Stimulated activated CD4-positive, alpha-beta T cell treated with anti-CD3 and anti-CD28 coated beads, Interleukin-1b, Interleukin-23, amount 100 ng/mL, for 24 hours (primary cell): ENCODE data around the gene CDH13.

Experiments
- DNase-seq, 4 experiments: peaks; one replicate each; pipeline ENCODE4 v3.0.0-alpha.2; 2020; ENCODE audit warnings: low read depth in 4 of 4, low spot score in 1 of 4

The CDH13 gene

DNA sequence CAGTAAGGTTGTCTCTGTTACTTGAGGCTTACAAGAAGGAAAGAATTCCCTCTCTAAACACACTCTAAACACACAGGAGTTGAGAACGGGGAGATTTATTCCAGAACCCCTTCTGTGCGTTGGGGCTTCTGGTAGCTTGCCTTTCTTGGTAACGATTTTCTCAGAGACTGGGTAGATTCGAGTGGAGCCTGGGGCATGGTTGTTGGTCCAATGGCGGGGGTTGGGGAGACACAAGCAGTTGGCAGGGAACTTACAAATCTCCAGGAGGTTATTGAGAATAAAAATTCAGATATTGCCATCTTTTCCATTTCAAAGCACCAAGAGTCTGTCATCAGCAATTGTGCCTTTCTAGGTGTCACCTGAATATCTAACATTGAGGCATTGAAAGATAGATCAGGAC, 251.7 kb downstream of the CDH13 start:
- DNase-seq, result no peak

DNA sequence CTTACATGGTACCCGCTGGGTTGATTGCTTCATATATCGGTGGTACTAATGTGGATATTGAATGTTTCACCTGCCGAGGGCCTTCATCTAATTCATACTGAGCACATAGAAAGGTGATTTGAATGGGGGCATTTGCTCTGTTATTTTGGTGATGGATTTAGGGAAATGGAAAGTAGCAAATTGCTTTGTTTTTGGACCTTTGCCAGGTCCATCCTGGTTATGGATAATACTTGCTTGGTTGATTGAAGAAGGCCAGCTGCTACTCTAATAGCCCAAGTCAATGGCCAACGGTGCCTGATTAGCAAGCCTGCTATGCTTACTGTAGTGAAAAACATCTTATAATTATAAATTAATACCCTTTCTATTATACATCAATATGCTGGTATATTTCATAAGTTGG, 253.6 kb downstream of the CDH13 start:
- DNase-seq, result no peak

DNA sequence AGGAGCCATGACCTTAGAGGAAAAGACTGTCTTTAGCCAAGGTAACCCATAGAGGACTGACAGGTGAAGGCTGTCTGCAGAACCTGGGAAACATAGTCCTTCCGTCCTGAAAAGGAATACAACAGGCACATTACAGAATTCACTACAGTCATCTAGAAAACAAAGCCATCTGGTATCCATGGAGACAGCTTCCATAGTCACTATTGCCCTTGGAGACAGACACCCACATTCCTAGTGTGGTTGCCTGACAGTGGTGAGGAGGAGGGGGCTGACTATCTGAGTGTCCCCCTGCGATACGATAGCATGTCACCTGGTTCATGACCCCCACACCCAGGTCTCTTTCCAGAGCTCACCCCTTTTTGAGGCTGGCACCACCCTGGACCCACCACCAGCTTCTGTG, 254.7 kb downstream of the CDH13 start:
- no peak for DNase-seq

DNA sequence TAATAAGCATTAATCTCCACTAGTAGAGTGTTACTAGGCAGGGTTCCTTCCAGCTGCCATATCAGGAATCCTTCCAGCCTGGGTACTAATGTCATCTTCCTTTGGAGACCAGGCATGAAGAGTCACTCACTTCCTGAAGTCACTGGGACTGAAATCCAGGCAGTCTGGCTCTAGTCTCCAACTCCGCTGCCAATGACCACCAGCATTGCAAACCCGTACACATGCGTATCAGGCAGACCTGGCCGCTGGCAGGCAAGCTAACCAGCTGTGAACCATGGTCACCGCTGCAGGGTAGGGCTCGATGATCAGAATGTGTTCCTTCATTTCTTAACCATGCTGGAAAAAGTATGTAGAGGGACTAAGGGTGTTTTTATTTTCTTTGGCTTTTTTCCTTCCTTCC, 255.5 kb downstream of the CDH13 start:
- no peak for DNase-seq

DNA sequence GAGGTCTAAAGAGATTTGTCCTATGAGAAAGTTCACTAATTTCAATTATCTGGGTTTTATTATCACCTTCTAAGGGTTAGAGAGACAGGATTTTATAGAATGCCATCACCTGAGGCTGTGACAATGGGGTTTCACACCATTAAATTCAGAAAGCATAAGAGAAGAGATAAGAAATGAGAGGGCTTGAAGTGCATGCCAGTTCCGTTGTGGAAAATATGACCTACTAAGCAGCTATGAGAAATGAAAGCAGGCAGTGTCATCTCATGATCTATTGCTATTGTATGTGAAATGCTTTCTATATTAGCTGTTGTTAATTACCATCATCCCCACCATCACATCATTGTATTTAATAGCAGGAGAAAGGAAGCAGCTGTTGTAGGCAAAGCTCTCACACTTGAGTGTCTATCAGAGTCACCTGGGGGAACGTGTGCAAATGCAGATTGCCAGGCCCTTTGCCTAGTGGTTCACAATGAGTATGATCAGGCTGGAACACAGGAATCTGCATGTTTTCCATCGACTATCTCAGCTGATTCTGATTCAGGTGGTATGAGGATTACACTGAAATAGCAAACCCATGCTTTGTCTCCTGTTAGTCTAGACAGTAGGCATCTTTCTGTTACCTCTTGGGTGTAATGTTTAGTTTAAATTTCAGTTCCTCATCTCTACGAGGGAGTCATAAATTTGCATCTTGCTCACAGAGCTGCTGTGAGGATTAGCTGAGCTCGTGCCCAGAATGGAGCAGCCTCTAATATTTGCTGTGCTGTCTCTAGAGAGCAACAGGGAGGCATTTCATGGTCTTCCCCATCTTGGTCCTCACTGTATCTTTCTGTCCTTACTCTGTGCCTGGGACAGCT, 256.4 kb downstream of the CDH13 start:
- DNase-seq, result no peak

DNA sequence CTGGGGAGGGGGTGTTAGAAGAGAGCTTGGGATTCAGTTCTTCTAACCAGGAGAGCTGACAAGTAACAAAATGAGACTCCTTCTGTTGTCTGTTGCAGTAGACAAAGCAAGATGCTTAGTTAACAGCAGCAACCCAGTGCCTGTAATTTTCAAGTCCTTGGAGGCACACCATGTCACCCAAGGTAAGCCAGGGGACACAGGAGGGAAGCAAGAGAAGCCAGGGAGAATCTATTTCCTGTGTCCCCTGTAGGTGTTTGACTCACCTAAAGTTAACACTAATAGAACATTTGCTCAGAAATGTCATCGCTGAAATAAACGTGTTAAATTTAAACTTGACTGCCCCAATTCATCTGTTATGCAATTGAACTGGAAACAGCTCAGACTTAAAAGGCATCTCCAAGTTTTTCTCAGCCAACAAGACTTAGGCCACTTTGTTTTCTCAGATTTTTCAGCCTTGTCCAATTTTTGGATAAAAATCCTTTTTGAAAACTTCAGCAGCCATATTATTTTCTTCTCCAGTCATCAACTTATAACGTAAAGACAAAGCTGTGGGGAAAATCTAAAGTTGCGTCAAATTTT, 257.6 kb downstream of the CDH13 start:
- DNase-seq, result no peak

DNA sequence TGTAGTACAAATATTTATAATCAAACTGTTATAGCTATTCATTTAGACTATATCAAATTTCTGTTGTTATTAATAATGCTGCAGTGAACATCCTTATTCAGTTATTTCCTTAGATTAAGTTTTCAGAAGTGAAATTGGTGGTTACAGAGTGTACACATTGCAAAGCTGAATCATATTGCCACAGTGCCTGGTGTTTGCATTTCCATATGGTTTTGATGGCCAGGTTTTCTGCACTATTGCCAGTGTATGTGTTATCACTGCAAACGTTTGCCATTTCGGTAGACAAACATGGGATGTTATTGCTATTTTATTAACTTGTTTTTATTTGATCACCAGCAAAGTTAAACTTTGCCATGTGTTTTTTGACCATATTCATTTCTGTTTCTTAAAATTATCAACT, 259.4 kb downstream of the CDH13 start:
- DNase-seq, result no peak

DNA sequence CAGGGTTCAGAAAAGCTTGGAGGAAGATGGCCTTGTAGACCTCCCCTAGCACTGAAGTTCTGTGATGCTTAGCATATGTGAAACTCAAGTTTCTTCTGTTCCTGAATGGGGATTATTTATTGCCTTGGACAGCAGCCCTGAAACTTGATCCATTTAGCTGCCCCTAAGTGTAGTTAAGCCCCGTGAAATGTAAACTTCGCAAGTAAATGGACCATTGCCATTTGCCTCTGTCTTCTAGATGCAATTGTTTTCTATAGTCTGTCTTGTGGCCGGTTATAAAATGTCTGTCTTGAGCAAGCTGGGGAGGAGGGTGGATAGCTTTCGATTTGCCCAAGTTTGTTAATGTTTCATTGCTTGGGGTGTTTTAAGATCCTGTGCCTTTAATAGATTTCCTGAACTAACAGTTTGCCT, 261.8 kb downstream of the CDH13 start:
- no peak for DNase-seq

DNA sequence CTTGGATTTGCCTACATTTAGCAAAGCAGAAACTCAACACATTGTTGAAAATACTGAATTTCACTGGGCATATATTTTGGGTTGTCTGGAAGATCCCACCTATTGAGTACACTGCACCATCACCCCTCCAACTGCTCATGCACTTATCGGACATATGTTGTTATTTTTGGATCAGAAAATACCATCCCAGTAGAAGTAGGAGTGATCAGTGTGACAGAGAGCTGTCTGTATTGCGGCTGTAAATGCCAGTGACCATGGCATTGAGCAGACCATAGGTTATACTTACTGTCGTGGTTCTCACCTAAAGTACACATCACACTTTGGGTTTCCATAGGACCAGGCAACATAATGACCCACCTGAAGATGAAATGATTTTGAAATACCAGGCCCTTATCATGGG, 264.7 kb downstream of the CDH13 start:
- no peak for DNase-seq

DNA sequence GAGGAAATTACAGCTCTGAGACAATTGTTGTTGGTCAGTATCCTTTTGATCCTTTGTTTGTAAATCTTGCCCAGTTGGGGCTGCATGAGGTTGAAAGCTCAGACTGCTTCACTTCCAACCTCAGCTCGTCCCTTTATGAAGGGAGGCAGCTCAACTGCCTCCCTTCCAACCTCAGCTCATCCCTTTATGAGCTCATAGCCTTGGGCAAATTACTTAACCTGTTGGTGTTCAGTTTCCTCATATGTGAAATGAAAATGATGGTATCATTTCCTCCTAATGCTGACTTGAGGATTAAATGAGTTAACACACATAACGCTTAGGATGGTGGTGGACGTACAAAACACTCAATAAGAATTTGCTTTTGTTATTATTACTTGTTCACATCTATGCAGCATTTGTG, 265.1 kb downstream of the CDH13 start:
- no peak for DNase-seq

DNA sequence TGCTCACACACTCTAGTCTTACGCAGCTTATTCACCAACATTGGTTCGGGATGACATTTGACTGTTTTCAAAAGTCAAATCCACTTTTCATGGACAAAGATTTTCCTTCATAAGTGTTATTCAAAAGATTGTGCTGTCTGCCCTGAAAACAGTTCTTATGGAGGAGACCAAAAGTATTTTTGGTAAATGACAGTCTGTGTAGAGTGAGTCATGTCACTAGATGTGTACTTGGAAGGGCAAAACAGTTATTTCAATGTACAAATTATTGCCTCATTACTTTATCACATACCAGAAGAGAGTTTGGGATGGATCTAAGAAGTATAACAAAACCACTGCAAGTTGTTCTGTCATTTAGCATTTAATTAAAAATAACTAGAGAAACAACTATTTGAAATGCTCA, 265.6 kb downstream of the CDH13 start:
- no peak for DNase-seq

DNA sequence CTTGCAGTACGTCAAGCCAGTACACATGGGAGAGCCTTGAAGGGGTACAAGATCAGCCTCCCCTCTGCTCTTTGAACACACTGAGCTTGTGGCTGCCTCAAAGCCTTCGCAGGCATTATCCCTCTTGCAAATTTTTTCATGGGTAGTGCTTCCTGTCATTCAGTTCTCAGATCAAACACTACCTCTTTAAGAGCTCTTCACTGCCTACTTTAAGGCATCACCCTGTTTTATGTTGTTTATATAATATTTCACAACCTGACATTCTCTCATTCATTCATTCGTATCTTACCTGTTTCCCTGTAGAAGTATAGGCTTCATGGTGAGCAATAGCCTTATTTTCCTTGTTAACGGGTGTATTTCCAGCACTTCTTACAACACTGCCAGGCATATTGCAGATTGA, 269.1 kb downstream of the CDH13 start:
- no peak for DNase-seq

DNA sequence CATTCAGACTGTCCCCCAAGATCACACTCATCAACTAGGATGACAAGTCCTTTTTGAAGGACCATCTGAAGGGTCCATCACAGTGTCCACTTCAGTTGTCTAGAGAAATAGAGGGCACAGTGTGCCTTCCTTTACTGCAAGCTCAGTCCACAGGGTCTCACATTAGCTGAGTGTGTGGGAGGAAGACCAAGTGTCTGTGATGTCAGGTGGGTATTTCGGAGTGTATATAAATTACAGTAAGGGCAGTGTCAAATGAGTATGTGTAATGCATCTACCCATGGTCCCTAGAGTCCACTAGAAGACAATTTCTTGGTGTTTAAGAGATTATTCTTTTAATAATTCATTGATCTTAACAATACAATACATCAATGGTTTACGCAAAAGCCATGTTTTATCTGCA, 272.2 kb downstream of the CDH13 start:
- no peak for DNase-seq

DNA sequence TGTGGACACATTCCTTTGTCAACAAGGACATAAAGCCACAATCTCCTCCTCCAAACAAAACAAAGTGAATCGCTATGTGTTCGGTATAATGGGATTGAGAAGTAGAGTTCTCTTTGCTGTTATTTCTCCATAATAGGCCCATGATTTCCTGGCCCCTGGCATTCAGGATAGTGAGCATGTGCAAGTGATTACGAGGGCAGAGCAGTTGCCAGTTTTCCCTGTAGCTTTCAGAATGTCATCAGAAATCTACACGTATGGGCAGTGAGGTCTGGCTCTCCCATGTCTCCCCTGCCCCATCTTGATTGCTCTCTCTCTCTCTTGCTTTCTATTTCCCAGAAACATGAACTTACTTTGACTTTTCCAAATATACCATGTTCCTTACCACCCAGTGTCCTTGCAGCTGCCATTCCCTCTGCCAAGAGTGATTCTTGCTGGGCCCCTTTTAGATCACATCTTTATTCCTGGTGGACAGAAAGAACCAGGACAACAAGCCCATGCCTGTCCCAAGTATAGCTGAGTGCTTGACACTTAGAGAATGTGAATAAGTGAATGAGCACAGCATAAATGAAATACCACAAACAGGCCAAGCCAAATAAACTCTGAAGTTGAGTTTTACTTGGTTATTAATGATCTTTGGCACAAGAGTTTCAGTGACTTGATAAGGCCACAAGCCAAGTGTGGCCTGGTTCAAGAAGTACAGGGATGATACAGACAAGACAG, 273.1 kb downstream of the CDH13 start:
- no peak for DNase-seq

DNA sequence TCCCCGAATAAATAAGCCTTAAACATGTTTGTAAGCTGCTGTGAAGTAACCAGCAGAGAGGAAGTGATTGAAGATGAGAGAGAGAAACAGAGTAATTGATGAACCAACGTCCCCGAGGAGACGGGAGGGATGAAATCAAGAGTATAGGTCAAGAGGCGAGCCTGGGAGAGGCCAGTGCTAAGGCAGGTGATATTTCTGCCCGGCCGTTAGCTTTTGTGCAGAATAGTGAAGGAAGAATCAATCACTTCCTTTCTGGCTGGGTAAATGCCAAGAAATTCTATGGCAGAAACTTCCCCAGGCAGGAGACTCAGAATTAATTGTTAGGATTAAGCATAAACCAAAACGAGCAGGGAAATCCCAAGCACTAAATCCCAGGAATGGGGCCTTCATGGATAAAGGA, 273.8 kb downstream of the CDH13 start:
- no peak for DNase-seq

DNA sequence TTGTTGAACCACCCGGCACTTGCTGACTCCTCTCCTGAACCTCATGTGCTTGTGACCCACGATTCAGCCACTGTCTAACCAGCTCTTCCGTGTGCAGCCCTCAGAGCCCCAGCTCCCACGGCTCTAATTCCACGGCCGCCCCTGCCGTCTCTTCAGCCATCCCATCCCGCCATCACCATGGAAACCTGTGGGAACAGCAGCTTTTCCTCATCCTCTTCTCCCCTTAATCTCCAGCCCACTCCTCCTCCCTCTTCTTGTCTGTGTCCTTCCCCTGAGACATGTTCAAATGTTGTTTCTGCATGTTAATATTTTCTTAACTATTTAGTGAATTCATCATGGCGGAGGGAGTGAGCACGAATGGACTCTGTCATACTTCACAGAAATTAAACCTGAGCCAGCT, 285.2 kb downstream of the CDH13 start:
- DNase-seq, result no peak

DNA sequence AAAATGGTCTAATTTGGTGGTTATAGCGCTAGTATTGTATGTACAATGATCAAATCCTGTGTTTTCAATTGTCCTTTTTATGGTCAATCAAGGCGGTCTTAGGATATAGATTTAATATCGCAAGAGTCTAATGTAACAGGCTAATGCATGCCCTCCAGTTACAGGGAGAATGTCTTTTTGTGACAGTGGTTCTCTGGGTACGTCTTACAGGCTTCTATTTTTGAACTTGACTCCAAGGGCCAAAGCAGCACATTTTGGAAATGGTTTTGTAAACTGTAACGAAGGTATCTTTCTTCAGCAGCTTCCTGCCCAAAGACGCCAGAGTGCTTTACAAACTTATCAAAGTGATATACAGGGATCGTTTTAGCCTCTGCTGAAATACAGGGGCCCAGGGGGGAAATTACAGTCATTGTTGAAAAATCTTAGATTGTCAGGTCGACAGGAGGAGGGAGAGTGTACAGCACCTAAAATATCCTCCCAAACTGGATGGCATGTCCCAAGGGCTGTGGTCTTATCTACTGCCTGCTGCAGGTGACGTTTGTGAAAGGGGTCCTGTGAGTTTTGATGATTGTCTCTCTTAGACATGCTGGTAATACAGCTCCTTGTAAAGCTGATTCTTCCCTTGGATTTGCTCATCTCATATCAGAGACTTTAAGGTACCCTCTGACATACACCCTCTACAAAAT, 288.5 kb downstream of the CDH13 start:
- no peak for DNase-seq

DNA sequence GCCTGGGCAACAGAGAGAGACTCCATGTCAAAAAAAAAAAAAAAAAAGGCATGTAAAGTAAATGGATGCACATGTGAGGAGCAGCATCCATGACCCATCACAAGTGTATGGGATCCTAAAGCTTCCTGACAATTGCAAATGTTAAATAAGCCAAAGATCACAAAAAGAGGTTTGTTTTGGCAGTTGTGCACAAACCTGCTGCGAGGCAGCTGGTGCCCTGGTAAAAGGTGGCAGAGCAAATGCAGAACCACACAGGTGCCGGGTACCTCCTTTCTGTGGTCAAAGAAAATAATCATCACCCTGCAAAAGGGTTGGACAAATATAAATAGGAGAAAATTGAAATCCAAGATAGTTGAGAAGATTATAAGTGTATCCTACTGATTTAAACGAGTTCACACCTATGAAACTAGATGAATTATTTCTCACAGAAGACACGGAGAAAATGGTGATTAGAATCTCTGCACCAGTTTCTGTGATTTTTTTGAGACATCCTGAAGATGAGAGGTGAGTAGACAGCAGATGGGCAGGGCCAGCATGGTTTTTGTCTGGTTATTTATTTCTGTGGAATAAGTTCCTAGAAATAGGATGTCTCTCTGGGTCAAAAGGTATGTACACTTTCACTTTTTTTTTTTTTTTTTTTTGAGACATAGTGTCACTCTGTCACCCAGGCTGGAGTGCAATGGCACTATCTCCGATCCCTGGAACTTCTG, 291.3 kb downstream of the CDH13 start:
- no peak for DNase-seq

DNA sequence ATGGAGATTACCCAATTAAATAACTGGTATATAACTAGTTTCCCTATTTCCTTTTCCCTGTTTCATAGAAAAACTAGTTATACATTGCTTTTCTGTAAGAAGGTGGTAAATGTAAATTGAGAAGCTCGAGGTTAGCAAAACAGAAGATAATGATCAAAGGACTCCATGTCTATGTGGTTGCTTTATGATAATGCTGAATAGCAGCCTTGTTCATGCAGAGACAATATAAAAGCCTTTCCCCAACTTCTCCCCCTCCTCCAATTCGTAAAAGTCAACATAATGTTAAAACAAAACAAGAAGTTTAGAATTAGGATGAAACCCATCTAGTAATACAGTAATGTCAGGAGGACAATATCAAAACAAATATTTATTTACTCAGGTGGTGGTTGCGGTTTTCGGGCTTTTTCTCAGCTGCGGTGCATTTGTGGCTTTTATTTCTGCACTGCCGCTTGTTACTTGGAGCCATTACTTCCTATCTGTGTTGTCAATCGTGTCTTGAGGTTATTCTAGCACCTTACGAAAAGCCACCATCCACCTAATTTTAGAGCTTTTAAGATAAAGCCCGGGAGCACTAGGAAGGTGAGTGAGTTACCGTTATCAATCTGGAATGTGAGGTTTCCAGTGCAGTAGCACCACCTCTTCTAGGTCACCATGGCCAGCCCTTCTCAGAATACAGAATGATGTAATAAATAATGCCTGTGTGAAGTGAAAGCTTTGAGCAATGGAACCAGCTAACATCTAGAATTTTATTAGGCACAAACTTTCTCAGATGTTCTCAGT, 297.5 kb downstream of the CDH13 start:
- DNase-seq, result no peak

DNA sequence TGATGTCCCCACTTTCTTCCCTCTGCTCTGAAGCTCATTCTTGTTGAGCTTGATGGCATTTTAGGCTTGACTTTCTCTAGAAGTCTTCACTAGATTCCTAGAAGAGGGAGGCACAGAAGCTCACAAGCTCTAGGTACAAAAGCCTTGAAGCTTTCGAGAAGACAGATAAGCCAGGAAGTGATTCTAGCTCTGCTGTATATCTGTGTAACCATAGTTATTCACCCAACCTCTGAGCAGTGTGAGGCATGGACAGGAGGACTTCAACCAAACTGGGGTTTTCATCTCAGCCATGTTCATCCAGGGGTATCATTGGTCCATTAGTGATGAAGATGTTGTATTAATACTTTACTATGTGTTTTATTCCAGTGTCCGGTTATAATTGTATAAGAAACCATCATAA, 299.7 kb downstream of the CDH13 start:
- no peak for DNase-seq
